ENCODE data around the gene RIOK3. TPM values are rescaled to one million over a fixed set of nuclear protein-coding genes. Genes with fewer than 3 reads are reported as not detected.

The RIOK3 gene
- total RNA-seq, 4 donors from 2014 or later = 38.7 to 52.2 (median 46.3) TPM

DNA sequence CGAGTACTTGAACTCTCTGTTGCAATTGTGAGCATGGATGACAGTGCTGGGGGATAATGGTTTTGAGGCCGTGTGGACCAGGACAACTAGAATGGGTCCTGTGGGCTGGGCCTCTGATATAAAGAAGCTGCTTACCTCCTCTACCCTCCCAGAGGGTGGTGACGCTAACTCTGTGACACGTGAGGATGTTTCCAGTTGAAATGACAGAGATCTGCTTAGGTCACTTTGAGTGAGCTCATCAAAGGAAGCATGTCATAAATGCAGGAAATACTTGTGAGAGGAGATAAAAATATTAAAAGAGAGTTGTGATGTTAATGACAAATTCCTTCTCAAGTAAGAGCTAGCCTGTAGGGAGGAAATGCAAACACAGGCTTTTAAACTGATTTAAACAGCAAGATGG lies 66.6 kb downstream of the RIOK3 start:
- peaks cover 0 to 25% (median 21%) of the 10 kb centered on the region in 4 donors for H3K4me1 ChIP-seq
- no peak for DNase-seq (ENCODE audit: extremely low spot score)
- intact Hi-C loops (cut with DNase I) = loop anchor here (10.0 kb wide), 2 partner anchors 185 to 295 kb away; no protein-coding TSS in a partner anchor
- no peak overlapping the region for H3K4me3 ChIP-seq
- peaks cover 74 to 94% (median 91%) of the 10 kb centered on the region in 4 donors for H3K36me3 ChIP-seq
- no peaks in the 10 kb centered on the region for H3K27me3 ChIP-seq
- 76% methylated on average over 4 of the region's 4 CpGs for WGBS
- H3K27ac ChIP-seq (replicated peaks in 1 of 4) = no peak overlapping the region
- TF ChIP-seq, protein P1, sequence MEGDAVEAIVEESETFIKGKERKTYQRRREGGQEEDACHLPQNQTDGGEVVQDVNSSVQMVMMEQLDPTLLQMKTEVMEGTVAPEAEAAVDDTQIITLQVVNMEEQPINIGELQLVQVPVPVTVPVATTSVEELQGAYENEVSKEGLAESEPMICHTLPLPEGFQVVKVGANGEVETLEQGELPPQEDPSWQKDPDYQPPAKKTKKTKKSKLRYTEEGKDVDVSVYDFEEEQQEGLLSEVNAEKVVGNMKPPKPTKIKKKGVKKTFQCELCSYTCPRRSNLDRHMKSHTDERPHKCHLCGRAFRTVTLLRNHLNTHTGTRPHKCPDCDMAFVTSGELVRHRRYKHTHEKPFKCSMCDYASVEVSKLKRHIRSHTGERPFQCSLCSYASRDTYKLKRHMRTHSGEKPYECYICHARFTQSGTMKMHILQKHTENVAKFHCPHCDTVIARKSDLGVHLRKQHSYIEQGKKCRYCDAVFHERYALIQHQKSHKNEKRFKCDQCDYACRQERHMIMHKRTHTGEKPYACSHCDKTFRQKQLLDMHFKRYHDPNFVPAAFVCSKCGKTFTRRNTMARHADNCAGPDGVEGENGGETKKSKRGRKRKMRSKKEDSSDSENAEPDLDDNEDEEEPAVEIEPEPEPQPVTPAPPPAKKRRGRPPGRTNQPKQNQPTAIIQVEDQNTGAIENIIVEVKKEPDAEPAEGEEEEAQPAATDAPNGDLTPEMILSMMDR (IDR thresholded peaks at IDR 0.05) = no peak
- no peak for TF ChIP-seq POLR2AphosphoS5 (IDR thresholded peaks at IDR 0.05)
- no peak for TF ChIP-seq EP300 (IDR thresholded peaks at IDR 0.05)
- no peak for TF ChIP-seq POLR2A (IDR thresholded peaks at IDR 0.05; ENCODE audit: low read depth)
- no peaks in the 10 kb centered on the region for H3K9me3 ChIP-seq

DNA sequence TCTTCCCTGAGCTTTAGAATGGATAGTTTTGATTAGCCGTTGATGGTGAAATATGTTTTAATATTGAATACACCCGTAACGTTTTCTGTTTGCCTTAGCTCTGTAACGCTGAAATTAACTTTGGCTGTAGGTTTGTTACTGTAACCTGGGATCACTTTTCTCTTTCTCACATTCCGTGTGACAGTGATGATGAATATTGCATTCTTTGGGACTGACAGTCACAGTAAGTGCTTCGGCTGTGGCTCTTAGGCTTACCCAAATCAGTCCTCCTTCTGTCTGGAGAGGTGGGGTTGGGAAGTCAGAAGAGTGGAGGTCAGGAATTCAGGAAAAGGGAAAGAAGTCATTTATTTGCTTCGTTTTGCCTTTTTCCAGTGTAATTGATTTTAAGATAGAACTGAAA lies 68.2 kb downstream of the RIOK3 start:
- peaks cover 0 to 18% (median 15%) of the 10 kb centered on the region in 4 donors for H3K4me1 ChIP-seq
- no peak for DNase-seq (ENCODE audit: extremely low spot score)
- H3K36me3 ChIP-seq = peaks cover 79 to 99% (median 96%) of the 10 kb centered on the region in 4 donors
- no peak for TF ChIP-seq POLR2A (IDR thresholded peaks at IDR 0.05; ENCODE audit: low read depth)
- no peak for TF ChIP-seq EP300 (IDR thresholded peaks at IDR 0.05)
- TF ChIP-seq, protein P1 (IDR thresholded peaks at IDR 0.05) = no peak
- no peak for TF ChIP-seq POLR2AphosphoS5 (IDR thresholded peaks at IDR 0.05)
- no peak overlapping the region for H3K4me3 ChIP-seq
- H3K27me3 ChIP-seq = no peaks in the 10 kb centered on the region
- intact Hi-C loops (cut with DNase I) = no loop called here
- WGBS = 58% methylated on average over 7 of the region's 7 CpGs
- H3K27ac ChIP-seq (replicated peaks in 1 of 4) = peak overlapping the region in 3 of 4 donors; percentile 12 to 20 (median 12)
- no peaks in the 10 kb centered on the region for H3K9me3 ChIP-seq

DNA sequence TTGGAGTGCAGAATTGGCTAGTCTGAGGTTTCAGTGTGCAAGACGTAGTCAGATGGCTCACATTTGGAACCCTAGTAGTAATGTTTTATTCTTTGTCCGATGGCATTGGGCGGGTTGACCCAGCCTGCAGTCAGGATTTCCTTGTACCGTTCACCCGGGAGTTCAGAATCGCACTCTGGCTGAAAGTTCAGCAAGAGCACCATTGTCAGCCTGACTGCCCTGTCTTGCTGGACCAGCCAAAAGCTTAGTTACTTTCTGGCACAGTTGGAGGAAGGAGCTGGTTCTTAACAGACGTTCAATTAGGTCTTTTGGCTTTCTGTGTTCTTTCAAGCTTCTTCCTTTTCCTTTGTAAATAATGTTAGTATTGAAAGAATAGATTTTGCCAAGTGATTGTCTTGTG lies 68.8 kb downstream of the RIOK3 start:
- TF ChIP-seq, protein P1 (IDR thresholded peaks at IDR 0.05) = no peak
- no peak for TF ChIP-seq EP300 (IDR thresholded peaks at IDR 0.05)
- peak in 1 of 2 donors; percentile 33 for TF ChIP-seq POLR2AphosphoS5 (IDR thresholded peaks at IDR 0.05)
- TF ChIP-seq POLR2A (IDR thresholded peaks at IDR 0.05; ENCODE audit: low read depth) = no peak
- Histone ChIP-seq H3K9me3 (no peaks in the 10 kb centered on the region), H3K27me3 (no peaks in the 10 kb centered on the region), H3K27ac (replicated peaks in 1 of 4) (peak overlapping the region in 3 of 4 donors; percentile 12 to 20 (median 12)), H3K36me3 (peaks cover 73 to 99% (median 96%) of the 10 kb centered on the region in 4 donors), H3K4me1 (peaks cover 0 to 17% (median 14%) of the 10 kb centered on the region in 4 donors), H3K4me3 (no peak overlapping the region)
- intact Hi-C loops (cut with DNase I) = no loop called here
- WGBS = 81% methylated on average over 7 of the region's 7 CpGs
- no peak for DNase-seq (ENCODE audit: extremely low spot score)

DNA sequence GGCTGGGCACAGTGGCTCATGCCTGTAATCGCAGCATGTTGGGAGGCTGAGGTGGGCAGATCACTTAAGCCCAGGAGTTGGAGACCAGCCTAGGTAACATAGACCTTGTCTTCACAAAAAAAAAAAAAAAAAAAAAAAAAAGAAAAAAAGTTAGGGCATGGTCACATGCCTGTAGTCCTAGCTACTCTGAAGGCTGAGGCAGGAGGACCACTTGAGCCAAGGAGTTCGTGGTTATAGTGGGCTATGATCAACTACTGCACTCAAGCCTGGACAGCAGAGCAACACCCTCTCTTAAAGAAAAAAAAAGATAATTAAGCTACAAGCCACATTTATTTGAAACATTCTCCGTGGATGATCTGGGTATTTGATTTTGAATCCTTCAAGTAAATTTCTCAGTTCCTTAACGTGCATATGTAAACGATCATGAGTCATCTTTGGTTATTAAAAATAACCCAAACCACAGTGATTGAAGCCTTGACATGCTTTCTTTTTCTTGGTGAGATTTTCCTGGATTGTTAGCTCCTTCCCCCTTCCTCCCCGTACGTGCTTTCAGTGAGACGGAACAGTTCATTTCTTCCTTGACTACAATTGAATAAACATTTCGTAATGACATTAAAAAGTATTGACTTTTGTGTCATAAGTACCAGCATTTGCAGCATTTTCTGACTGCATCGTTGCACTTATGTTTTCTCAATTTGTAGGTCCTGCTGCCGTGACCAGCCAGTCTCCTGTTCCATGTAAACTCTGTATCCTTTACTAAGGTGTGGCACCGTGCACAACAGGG lies 70.5 kb downstream of the RIOK3 start:
- TF ChIP-seq EP300 (IDR thresholded peaks at IDR 0.05) = no peak
- no peak for TF ChIP-seq POLR2A (IDR thresholded peaks at IDR 0.05; ENCODE audit: low read depth)
- no peak for TF ChIP-seq POLR2AphosphoS5 (IDR thresholded peaks at IDR 0.05)
- TF ChIP-seq, protein P1 (IDR thresholded peaks at IDR 0.05) = no peak
- Histone ChIP-seq H3K4me3 (no peak overlapping the region), H3K9me3 (no peaks in the 10 kb centered on the region), H3K36me3 (peaks cover 58 to 99% (median 93%) of the 10 kb centered on the region in 4 donors), H3K27me3 (no peaks in the 10 kb centered on the region), H3K4me1 (peaks cover 0 to 17% (median 14%) of the 10 kb centered on the region in 4 donors), H3K27ac (replicated peaks in 1 of 4) (peak overlapping the region in 1 of 4 donors; percentile 12)
- no peak for DNase-seq (ENCODE audit: extremely low spot score)
- intact Hi-C loops (cut with DNase I) = no loop called here
- WGBS = 75% methylated on average over 12 of the region's 12 CpGs

Measured in esophagus muscularis mucosa (tissue), 4 donors.